ENCODE results near the gene SPRED1.

The SPRED1 gene

DNA sequence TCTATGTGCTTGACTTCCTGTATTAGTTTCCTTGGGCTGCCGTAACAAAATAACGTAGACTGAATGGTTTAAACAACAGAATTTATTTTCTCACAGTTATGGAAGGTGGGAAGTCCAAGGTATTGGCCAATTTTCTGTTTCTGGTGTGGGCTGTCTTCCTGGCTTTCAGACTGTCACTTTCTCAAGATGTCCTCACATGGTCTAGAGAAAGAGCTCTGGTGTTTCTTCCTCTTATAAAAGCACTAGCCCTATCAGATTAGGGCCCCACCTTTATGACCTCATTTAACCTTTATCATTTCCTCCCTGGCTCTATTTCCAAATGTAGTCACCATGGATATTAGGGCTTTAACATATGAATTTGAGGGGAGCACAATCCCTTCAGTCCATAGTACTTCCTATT, 54.6 kb downstream of the SPRED1 start:
- TF ChIP-seq ZNF292 (tag by site-specific recombination; IDR thresholded peaks at IDR 0.05; ENCODE audit: borderline replicate concordance, low read depth): no peak
- TF ChIP-seq ZIC2 (tag by site-specific recombination; IDR thresholded peaks at IDR 0.05): no peak
- TF ChIP-seq ZNF792 (tag by site-specific recombination; IDR thresholded peaks at IDR 0.05): no peak
- TF ChIP-seq ZNF510 (tag by site-specific recombination; IDR thresholded peaks at IDR 0.05; ENCODE audit: insufficient replicate concordance): no peak
- no peak for TF ChIP-seq ZNF544 (tag by site-specific recombination; IDR thresholded peaks at IDR 0.05)
- TF ChIP-seq BCL11B (tag by site-specific recombination; IDR thresholded peaks at IDR 0.05; ENCODE audit: low read depth): no peak
- TF ChIP-seq, protein P1, sequence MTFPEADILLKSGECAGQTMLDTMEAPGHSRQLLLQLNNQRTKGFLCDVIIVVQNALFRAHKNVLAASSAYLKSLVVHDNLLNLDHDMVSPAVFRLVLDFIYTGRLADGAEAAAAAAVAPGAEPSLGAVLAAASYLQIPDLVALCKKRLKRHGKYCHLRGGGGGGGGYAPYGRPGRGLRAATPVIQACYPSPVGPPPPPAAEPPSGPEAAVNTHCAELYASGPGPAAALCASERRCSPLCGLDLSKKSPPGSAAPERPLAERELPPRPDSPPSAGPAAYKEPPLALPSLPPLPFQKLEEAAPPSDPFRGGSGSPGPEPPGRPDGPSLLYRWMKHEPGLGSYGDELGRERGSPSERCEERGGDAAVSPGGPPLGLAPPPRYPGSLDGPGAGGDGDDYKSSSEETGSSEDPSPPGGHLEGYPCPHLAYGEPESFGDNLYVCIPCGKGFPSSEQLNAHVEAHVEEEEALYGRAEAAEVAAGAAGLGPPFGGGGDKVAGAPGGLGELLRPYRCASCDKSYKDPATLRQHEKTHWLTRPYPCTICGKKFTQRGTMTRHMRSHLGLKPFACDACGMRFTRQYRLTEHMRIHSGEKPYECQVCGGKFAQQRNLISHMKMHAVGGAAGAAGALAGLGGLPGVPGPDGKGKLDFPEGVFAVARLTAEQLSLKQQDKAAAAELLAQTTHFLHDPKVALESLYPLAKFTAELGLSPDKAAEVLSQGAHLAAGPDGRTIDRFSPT (tag by site-specific recombination; IDR thresholded peaks at IDR 0.05): no peak
- no peak for TF ChIP-seq ZBTB20 (tag by site-specific recombination; IDR thresholded peaks at IDR 0.05)
- no peak for TF ChIP-seq ZNF335 (tag by site-specific recombination; conservative IDR thresholded peaks at IDR 0.05)
- TF ChIP-seq OVOL3 (tag by site-specific recombination; IDR thresholded peaks at IDR 0.05): no peak
- TF ChIP-seq ZBTB49 (tag by site-specific recombination; IDR thresholded peaks at IDR 0.05; ENCODE audit: low read depth): no peak
- TF ChIP-seq, protein P2, sequence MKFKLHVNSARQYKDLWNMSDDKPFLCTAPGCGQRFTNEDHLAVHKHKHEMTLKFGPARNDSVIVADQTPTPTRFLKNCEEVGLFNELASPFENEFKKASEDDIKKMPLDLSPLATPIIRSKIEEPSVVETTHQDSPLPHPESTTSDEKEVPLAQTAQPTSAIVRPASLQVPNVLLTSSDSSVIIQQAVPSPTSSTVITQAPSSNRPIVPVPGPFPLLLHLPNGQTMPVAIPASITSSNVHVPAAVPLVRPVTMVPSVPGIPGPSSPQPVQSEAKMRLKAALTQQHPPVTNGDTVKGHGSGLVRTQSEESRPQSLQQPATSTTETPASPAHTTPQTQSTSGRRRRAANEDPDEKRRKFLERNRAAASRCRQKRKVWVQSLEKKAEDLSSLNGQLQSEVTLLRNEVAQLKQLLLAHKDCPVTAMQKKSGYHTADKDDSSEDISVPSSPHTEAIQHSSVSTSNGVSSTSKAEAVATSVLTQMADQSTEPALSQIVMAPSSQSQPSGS (tag by site-specific recombination; IDR thresholded peaks at IDR 0.05; ENCODE audit: low read depth): no peak
- TF ChIP-seq ZNF596 (tag by site-specific recombination; IDR thresholded peaks at IDR 0.05): no peak
- TF ChIP-seq TRIM28 (IDR thresholded peaks at IDR 0.05; ENCODE audit: borderline replicate concordance, low read length): no peak

DNA sequence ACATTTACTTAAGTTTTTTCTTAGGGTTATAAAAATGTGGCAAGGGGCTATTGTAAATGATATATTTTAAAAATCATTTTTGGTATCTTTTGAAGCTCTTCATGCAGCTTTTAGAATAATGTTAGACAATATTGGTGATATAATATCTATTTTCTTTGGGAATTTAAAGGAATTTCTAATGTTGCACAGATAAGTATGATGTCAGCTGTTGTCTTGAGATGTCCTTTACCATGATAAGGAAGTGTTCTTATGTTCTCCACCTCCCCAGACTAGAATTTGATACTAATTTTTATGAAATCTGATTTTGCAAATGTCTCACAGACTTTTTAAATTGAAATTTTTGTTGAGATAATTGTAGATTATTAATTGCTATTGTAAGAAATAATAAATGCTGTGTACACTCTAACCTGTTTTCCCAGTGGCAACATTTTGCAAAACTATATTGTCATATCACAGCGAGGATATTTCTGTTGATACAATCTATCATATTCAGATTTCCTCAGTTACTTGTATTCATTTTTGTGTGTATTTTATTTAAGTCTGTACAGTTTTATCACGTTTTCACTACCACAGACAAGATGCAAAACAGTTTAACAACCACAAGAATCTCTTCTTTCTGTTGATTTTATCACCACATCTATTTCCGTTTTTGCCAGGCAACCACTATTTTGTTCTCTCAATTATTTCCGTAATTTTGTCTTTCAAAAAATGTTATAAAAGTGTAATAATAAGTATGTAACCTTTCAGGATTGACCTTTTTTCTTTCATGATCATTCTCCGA, 55.4 kb downstream of the SPRED1 start:
- ChIA-PET CTCF (no interaction called here), POLR2A (no interaction called here)
- Histone ChIP-seq H3K36me3 (ENCODE audit: control insufficient read depth in 2 of 2, insufficient read depth in 1 of 2, low read length in 2 of 2) (no peaks in the 10 kb centered on the region; a peak in 1 of 3 replicates), H3K9me3 (ENCODE audit: control insufficient read depth, insufficient read depth, low read depth, low read length) (no peaks in the 10 kb centered on the region), H3K4me3 (ENCODE audit: low read depth, low read length) (no peak overlapping the region), H3K4me1 (ENCODE audit: control insufficient read depth, insufficient read depth, low read length) (no peaks in the 10 kb centered on the region), H3K27ac (ENCODE audit: extremely low read depth, low read depth, low read length) (no peak overlapping the region)
- no peak for TF ChIP-seq ZNF561 (tag by site-specific recombination; IDR thresholded peaks at IDR 0.05; ENCODE audit: borderline replicate concordance)
- no peak for TF ChIP-seq SETDB1 (IDR thresholded peaks at IDR 0.05; ENCODE audit: insufficient read length, low read length)
- TF ChIP-seq MYNN (tag by site-specific recombination; IDR thresholded peaks at IDR 0.05; ENCODE audit: borderline replicate concordance): no peak
- no peak for TF ChIP-seq ZNF133 (tag by site-specific recombination; IDR thresholded peaks at IDR 0.05)
- no peak for TF ChIP-seq ZNF701 (tag by site-specific recombination; IDR thresholded peaks at IDR 0.05)
- TF ChIP-seq ZNF792 (tag by site-specific recombination; IDR thresholded peaks at IDR 0.05): no peak
- no peak for TF ChIP-seq ZBTB17 (tag by site-specific recombination; IDR thresholded peaks at IDR 0.05)
- no peak for TF ChIP-seq ZNF324 (tag by site-specific recombination; IDR thresholded peaks at IDR 0.05)
- no peak for TF ChIP-seq ZNF621 (tag by site-specific recombination; IDR thresholded peaks at IDR 0.05)
- TF ChIP-seq ZNF366 (tag by site-specific recombination; conservative IDR thresholded peaks at IDR 0.05): no peak
- TF ChIP-seq SP3 (tag by site-specific recombination; IDR thresholded peaks at IDR 0.05): no peak
- TF ChIP-seq ZNF184 (tag by site-specific recombination; IDR thresholded peaks at IDR 0.05): no peak
- no peak for TF ChIP-seq BCL11A (tag by site-specific recombination; IDR thresholded peaks at IDR 0.05; ENCODE audit: low read depth)
- TF ChIP-seq ZNF664 (tag by site-specific recombination; IDR thresholded peaks at IDR 0.05): no peak
- TF ChIP-seq ZNF571 (tag by site-specific recombination; IDR thresholded peaks at IDR 0.05): no peak
- no peak for TF ChIP-seq KLF17 (tag by site-specific recombination; IDR thresholded peaks at IDR 0.05)
- TF ChIP-seq ZNF221 (tag by site-specific recombination; IDR thresholded peaks at IDR 0.05; ENCODE audit: borderline replicate concordance): no peak

More for the DNA sequence above, 54.6 kb downstream of the SPRED1 start:
- POLR2A ChIA-PET: no interaction called here
- Histone ChIP-seq H3K9me3 (ENCODE audit: control insufficient read depth, insufficient read depth, low read depth, low read length) (no peaks in the 10 kb centered on the region), H3K27ac (ENCODE audit: extremely low read depth, low read depth, low read length) (no peak overlapping the region), H3K4me1 (ENCODE audit: control insufficient read depth, insufficient read depth, low read length) (no peaks in the 10 kb centered on the region), H3K36me3 (ENCODE audit: control insufficient read depth in 2 of 2, insufficient read depth in 1 of 2, low read length in 2 of 2) (no peaks in the 10 kb centered on the region; a peak in 1 of 3 replicates), H3K4me3 (ENCODE audit: low read depth, low read length) (no peak overlapping the region)
- CTCF ChIA-PET: no interaction called here
